ENCODE measurements around the gene OTUD7B.

DNA sequence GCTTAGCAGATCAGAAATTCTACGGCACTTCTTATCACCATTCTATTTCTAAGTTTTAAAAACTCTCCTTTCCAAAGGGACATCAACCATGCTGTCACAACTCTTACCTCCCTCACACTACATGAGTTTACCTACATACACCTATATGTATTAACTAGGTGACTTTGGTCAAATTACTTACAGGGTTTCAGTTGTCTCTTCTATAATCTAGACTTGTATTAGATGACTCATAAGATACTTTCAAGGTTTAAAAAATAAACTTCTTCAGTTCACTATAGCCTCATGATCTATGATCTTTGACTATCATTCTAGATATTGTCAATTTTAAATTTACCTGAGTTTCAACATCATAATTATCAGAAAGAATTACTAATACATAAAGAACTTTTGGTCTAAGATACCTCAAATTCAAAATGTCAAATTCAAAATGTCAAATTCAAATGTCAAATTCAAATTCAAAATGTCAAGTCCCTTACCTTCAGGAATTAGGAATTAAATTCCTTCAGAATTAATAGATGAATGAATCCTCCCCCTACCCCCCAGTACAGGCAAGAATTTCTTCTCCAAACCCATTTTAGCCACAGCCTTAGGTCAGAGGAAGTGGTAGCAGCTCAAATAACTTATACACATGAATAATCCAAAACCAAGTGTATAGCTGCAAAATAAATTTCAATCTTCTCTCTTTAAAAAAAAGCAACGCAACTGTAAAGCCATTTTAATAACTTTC, 31.1 kb downstream of the OTUD7B start:
- TF ChIP-seq, protein P1, sequence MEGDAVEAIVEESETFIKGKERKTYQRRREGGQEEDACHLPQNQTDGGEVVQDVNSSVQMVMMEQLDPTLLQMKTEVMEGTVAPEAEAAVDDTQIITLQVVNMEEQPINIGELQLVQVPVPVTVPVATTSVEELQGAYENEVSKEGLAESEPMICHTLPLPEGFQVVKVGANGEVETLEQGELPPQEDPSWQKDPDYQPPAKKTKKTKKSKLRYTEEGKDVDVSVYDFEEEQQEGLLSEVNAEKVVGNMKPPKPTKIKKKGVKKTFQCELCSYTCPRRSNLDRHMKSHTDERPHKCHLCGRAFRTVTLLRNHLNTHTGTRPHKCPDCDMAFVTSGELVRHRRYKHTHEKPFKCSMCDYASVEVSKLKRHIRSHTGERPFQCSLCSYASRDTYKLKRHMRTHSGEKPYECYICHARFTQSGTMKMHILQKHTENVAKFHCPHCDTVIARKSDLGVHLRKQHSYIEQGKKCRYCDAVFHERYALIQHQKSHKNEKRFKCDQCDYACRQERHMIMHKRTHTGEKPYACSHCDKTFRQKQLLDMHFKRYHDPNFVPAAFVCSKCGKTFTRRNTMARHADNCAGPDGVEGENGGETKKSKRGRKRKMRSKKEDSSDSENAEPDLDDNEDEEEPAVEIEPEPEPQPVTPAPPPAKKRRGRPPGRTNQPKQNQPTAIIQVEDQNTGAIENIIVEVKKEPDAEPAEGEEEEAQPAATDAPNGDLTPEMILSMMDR (IDR thresholded peaks at IDR 0.05; ENCODE audit: control extremely low read depth in 1 of 3, insufficient read depth in 1 of 3, low read depth in 1 of 3, low read length in 3 of 3), result no peak
- TF ChIP-seq CHD2 (IDR thresholded peaks at IDR 0.05; ENCODE audit: low read length) (no peak), FOSL1 (IDR thresholded peaks at IDR 0.05; ENCODE audit: insufficient read depth, low read depth, low read length) (no peak), POLR2A (IDR thresholded peaks at IDR 0.05; ENCODE audit: control extremely low read depth in 1 of 2, low read depth in 2 of 2, low read length in 2 of 2) (no peak), EP300 (IDR thresholded peaks at IDR 0.05; ENCODE audit: borderline replicate concordance in 1 of 2, low read depth in 2 of 2, low read length in 2 of 2) (no peak)

Measured in H1 (cell line).